ENCODE measurements around the gene CCRL2. TPM values are rescaled to one million over a fixed set of nuclear protein-coding genes. Genes with fewer than 3 reads are reported as not detected.

CCRL2 gene
- total and polyA plus RNA-seq, 2 of the 4 experiments (the other 2 are of a cell fraction): 0.29 to 0.36 TPM

DNA sequence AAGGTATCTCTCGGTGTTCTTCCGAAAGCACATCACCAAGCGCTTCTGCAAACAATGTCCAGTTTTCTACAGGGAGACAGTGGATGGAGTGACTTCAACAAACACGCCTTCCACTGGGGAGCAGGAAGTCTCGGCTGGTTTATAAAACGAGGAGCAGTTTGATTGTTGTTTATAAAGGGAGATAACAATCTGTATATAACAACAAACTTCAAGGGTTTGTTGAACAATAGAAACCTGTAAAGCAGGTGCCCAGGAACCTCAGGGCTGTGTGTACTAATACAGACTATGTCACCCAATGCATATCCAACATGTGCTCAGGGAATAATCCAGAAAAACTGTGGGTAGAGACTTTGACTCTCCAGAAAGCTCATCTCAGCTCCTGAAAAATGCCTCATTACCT, 48.6 kb upstream of the CCRL2 start:
- H2AK5ac ChIP-seq (ENCODE audit: low read depth, low read length): no peak overlapping the region
- no peak overlapping the region for H3K4ac ChIP-seq (ENCODE audit: low read depth, low read length)
- H3K56ac ChIP-seq (ENCODE audit: extremely low read depth, insufficient read depth, low read length): no peak overlapping the region
- no TSS peak for BruUV-seq (replicated peaks)
- no peak overlapping the region for H3K14ac ChIP-seq (replicated peaks; ENCODE audit: low read depth, low read length)
- no peak overlapping the region for H4K91ac ChIP-seq (ENCODE audit: insufficient read depth, low read depth, low read length)
- dilution Hi-C loops (cut with HindIII; ENCODE audit: low sequenced_read_pairs, unreplicated experiment): no loop called here
- H3K9ac ChIP-seq (ENCODE audit: low read depth, low read length): no peak overlapping the region
- H2BK120ac ChIP-seq (ENCODE audit: low read depth, low read length): no peak overlapping the region
- H4K5ac ChIP-seq (ENCODE audit: low read depth, low read length): no peak overlapping the region
- no peaks in the 10 kb centered on the region for H3K4me1 ChIP-seq (ENCODE audit: control insufficient read depth, insufficient read depth, low read length)
- TF ChIP-seq, protein P1, sequence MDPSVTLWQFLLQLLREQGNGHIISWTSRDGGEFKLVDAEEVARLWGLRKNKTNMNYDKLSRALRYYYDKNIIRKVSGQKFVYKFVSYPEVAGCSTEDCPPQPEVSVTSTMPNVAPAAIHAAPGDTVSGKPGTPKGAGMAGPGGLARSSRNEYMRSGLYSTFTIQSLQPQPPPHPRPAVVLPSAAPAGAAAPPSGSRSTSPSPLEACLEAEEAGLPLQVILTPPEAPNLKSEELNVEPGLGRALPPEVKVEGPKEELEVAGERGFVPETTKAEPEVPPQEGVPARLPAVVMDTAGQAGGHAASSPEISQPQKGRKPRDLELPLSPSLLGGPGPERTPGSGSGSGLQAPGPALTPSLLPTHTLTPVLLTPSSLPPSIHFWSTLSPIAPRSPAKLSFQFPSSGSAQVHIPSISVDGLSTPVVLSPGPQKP (IDR thresholded peaks at IDR 0.05; ENCODE audit: borderline replicate concordance, low read depth, low read length): no peak
- no CpG with 5 or more reads among the region's 6 CpGs for WGBS, 2 experiments (ENCODE audit: extremely low coverage in 2 of 2, insufficient read length in 1 of 2)
- H3K9me1 ChIP-seq (ENCODE audit: insufficient read depth, low read length): no peaks in the 10 kb centered on the region
- intact Hi-C loops (cut with micrococcal nuclease): no loop called here
- H3K23ac ChIP-seq (ENCODE audit: low read depth, low read length): no peak overlapping the region
- H4K20me1 ChIP-seq (ENCODE audit: insufficient read depth, low read length): no peaks in the 10 kb centered on the region
- no peak overlapping the region for H4K8ac ChIP-seq (ENCODE audit: low read depth in 2 of 2, low read length in 2 of 2)
- no peaks in the 10 kb centered on the region for H3K9me3 ChIP-seq (ENCODE audit: control insufficient read depth, insufficient read depth, low read length)
- no peak overlapping the region for H3K27ac ChIP-seq (ENCODE audit: insufficient read depth, low read length)
- no peak overlapping the region for H3K4me3 ChIP-seq (ENCODE audit: insufficient read depth, low read depth, low read length)
- no peak overlapping the region for H2BK15ac ChIP-seq (ENCODE audit: low read depth, low read length)
- H3K79me1 ChIP-seq (ENCODE audit: low read depth in 1 of 2, low read length in 2 of 2): no peaks in the 10 kb centered on the region
- H3K18ac ChIP-seq (ENCODE audit: low read depth, low read length): no peak overlapping the region
- H2AK9ac ChIP-seq (replicated peaks; ENCODE audit: low read depth, low read length, poor library complexity): no peak overlapping the region
- no peak overlapping the region for H3K4me2 ChIP-seq (ENCODE audit: low read depth, low read length)
- no peak overlapping the region for H2BK5ac ChIP-seq (ENCODE audit: low read depth, low read length, poor library complexity, severe bottlenecking)
- H3K36me3 ChIP-seq (ENCODE audit: control insufficient read depth, insufficient read depth, low read length): no peaks in the 10 kb centered on the region
- POLR2A ChIA-PET (ENCODE audit: unreplicated experiment): no interaction called here
- no peak overlapping the region for H2AFZ ChIP-seq (replicated peaks; ENCODE audit: low read length, poor library complexity)
- no peak overlapping the region for H2BK20ac ChIP-seq (ENCODE audit: low read depth, low read length)
- peaks cover 53% of the 10 kb centered on the region for H3K27me3 ChIP-seq (ENCODE audit: control insufficient read depth, insufficient read depth, low read length)
- DNase-seq (no peak), ATAC-seq (ENCODE audit: low read depth) (no peak)
- CTCF ChIA-PET: no interaction called here
- in situ Hi-C loops (cut with MboI; ENCODE audit: low sequenced_read_pairs): no loop called here
